ENCODE results near the gene PTPRD.

DNA sequence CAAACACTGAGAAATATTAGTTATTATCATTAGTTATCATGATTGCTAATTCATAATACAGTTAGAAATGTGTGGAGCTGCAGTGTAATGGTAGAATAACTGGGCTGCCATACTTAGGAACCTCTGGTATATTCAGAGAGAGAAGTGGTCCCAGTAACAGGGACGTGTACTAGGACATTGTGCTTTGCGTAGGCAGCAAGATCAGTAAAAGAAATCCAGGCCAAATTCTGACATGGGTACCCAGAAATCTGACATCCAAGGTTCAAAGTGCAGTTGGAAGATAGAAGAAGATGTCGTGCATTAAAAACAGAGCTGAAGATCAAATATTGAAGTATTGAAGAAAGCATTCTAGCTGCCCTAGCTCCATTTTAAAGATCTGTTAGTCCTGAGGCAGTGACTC lies 1652.5 kb downstream of the PTPRD start:
- no peak for TF ChIP-seq CTCF (conservative IDR thresholded peaks at IDR 0.05; ENCODE audit: low read depth in 2 of 2)
- no peak for TF ChIP-seq EZH2 (IDR thresholded peaks at IDR 0.05; ENCODE audit: low read depth, unreplicated experiment)
- TF ChIP-seq POLR2AphosphoS5 (IDR thresholded peaks at IDR 0.05; ENCODE audit: low read depth) = no peak
- no peak for TF ChIP-seq CREB1 (CRISPR knock-in tag; IDR thresholded peaks at IDR 0.05; ENCODE audit: low read depth)
- TF ChIP-seq EZH2phosphoT487 (IDR thresholded peaks at IDR 0.05; ENCODE audit: unreplicated experiment) = no peak
- TF ChIP-seq STAT1 (IDR thresholded peaks at IDR 0.05; ENCODE audit: unreplicated experiment) = no peak
- TF ChIP-seq REST (IDR thresholded peaks at IDR 0.05; ENCODE audit: unreplicated experiment) = no peak
